ENCODE measurements around the gene ADGRE1. TPM values are rescaled to one million over a fixed set of nuclear protein-coding genes. Genes with fewer than 3 reads are reported as not detected.

The ADGRE1 gene
- total RNA-seq = not detected in 2 replicates
- long read RNA-seq = 0 reads

GRCh38 chr19:6887316-6887715 lies at the start of gene ADGRE1:
ADGRE1 (plus strand) TSS chr19:6887579; CDS start chr19:6887609, 30 bp downstream.
- DNase-seq (ENCODE audit: extremely low spot score, unreplicated experiment) = no peak
- Mint-ChIP-seq H3K27ac (ENCODE audit: unreplicated experiment) (no peak within 1 kb of the TSS), H3K4me3 (ENCODE audit: unreplicated experiment) (no peak within 1 kb of the TSS), H3K9me3 (ENCODE audit: unreplicated experiment) (peaks cover 6% of the 10 kb centered on the region), H3K36me3 (ENCODE audit: unreplicated experiment) (no peaks in the 10 kb centered on the region), H3K4me1 (ENCODE audit: unreplicated experiment) (no peaks in the 10 kb centered on the region), H3K27me3 (ENCODE audit: unreplicated experiment) (no peaks in the 10 kb centered on the region)
- no peak for TF ChIP-seq CTCF (IDR thresholded peaks at IDR 0.05)

GRCh38 chr19:6838062-6838655 lies 49.2 kb upstream of the ADGRE1 start:
- Mint-ChIP-seq H3K9me3 (ENCODE audit: unreplicated experiment) (no peaks in the 10 kb centered on the region), H3K36me3 (ENCODE audit: unreplicated experiment) (no peaks in the 10 kb centered on the region), H3K4me1 (ENCODE audit: unreplicated experiment) (no peaks in the 10 kb centered on the region), H3K27ac (ENCODE audit: unreplicated experiment) (no peak overlapping the region), H3K27me3 (ENCODE audit: unreplicated experiment) (no peaks in the 10 kb centered on the region), H3K4me3 (ENCODE audit: unreplicated experiment) (no peak overlapping the region)
- DNase-seq (ENCODE audit: extremely low spot score, unreplicated experiment) = no peak
- no peak for TF ChIP-seq CTCF (IDR thresholded peaks at IDR 0.05)

- Mint-ChIP-seq H3K27ac (ENCODE audit: unreplicated experiment) (no peak overlapping the region), H3K27me3 (ENCODE audit: unreplicated experiment) (no peaks in the 10 kb centered on the region), H3K36me3 (ENCODE audit: unreplicated experiment) (no peaks in the 10 kb centered on the region), H3K9me3 (ENCODE audit: unreplicated experiment) (no peaks in the 10 kb centered on the region), H3K4me3 (ENCODE audit: unreplicated experiment) (no peak overlapping the region), H3K4me1 (ENCODE audit: unreplicated experiment) (no peaks in the 10 kb centered on the region)
- no peak for TF ChIP-seq CTCF (IDR thresholded peaks at IDR 0.05)
- DNase-seq (ENCODE audit: extremely low spot score, unreplicated experiment) = no peak
These were observed 44.3 kb upstream of the ADGRE1 start for GRCh38 chr19:6842871-6843607.

GRCh38 chr19:6847828-6848200 lies 39.6 kb upstream of the ADGRE1 start:
- Mint-ChIP-seq H3K9me3 (ENCODE audit: unreplicated experiment) (no peaks in the 10 kb centered on the region), H3K4me1 (ENCODE audit: unreplicated experiment) (peaks cover 2% of the 10 kb centered on the region), H3K27me3 (ENCODE audit: unreplicated experiment) (no peaks in the 10 kb centered on the region), H3K27ac (ENCODE audit: unreplicated experiment) (no peak overlapping the region), H3K36me3 (ENCODE audit: unreplicated experiment) (no peaks in the 10 kb centered on the region), H3K4me3 (ENCODE audit: unreplicated experiment) (no peak overlapping the region)
- TF ChIP-seq CTCF (IDR thresholded peaks at IDR 0.05) = no peak
- no peak for DNase-seq (ENCODE audit: extremely low spot score, unreplicated experiment)

- H3K4me1 Mint-ChIP-seq (ENCODE audit: unreplicated experiment) = peaks cover 2% of the 10 kb centered on the region
- H3K27ac Mint-ChIP-seq (ENCODE audit: unreplicated experiment) = no peak overlapping the region
- H3K27me3 Mint-ChIP-seq (ENCODE audit: unreplicated experiment) = no peaks in the 10 kb centered on the region
- no peak overlapping the region for H3K4me3 Mint-ChIP-seq (ENCODE audit: unreplicated experiment)
- no peak for TF ChIP-seq CTCF (IDR thresholded peaks at IDR 0.05)
- no peaks in the 10 kb centered on the region for H3K9me3 Mint-ChIP-seq (ENCODE audit: unreplicated experiment)
- H3K36me3 Mint-ChIP-seq (ENCODE audit: unreplicated experiment) = no peaks in the 10 kb centered on the region
- DNase-seq (ENCODE audit: extremely low spot score, unreplicated experiment) = no peak
These were observed 38.4 kb upstream of the ADGRE1 start for GRCh38 chr19:6848986-6849385.
